Measurements from ENCODE around the gene MRPS27.

The MRPS27 gene

DNA sequence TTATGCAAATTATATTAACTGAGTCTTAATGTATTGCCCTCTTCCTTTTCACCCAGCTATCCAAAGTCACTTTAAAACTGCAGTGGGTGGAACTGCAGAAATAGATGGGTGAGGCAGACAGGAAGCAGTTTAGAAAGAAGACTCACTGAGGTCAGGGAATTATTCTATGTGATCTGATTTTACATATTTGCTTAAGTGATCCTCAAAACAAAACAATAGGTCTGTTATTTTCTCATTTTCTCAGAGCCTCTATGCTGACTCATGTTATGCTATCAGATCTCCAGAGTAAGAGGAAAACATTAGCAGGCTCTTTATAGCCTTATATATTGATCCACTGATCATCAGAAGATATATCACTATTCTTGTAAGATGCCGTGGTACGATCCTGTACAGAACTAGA lies 63.5 kb downstream of the MRPS27 start:
- peaks cover 9% of the 10 kb centered on the region for H3K36me3 ChIP-seq (ENCODE audit: insufficient read depth, insufficient read length, low read length)
- no peak for DNase-seq (ENCODE audit: low read depth, low spot score)
- H3K4me1 ChIP-seq (ENCODE audit: insufficient read depth, insufficient read length): no peaks in the 10 kb centered on the region

GRCh38 chr5:72255670-72256069 lies 64.4 kb downstream of the MRPS27 start:
- Histone ChIP-seq H3K36me3 (ENCODE audit: insufficient read depth, insufficient read length, low read length) (peaks cover 10% of the 10 kb centered on the region), H3K4me3 (ENCODE audit: insufficient read length, low read depth) (no peak overlapping the region), H3K9ac (ENCODE audit: insufficient read length, low read depth) (no peak overlapping the region), H3K4me1 (ENCODE audit: insufficient read depth, insufficient read length) (no peaks in the 10 kb centered on the region), H3K9me3 (ENCODE audit: insufficient read depth, low read length) (no peaks in the 10 kb centered on the region), H3K27me3 (ENCODE audit: insufficient read depth, insufficient read length) (no peaks in the 10 kb centered on the region)
- no peak for TF ChIP-seq YY1 (IDR thresholded peaks at IDR 0.05; ENCODE audit: insufficient read depth, insufficient read length)
- no peak for TF ChIP-seq ZNF274 (IDR thresholded peaks at IDR 0.05; ENCODE audit: low read depth, low read length)
- no peak for TF ChIP-seq SUZ12 (IDR thresholded peaks at IDR 0.05; ENCODE audit: extremely low read depth, insufficient read depth, insufficient read length)
- DNase-seq (ENCODE audit: low read depth, low spot score): no peak

More for the DNA sequence above, 63.5 kb downstream of the MRPS27 start:
- Histone ChIP-seq H3K4me3 (ENCODE audit: insufficient read length, low read depth) (no peak overlapping the region), H3K9ac (ENCODE audit: insufficient read length, low read depth) (no peak overlapping the region), H3K9me3 (ENCODE audit: insufficient read depth, low read length) (no peaks in the 10 kb centered on the region), H3K27me3 (ENCODE audit: insufficient read depth, insufficient read length) (no peaks in the 10 kb centered on the region)
- TF ChIP-seq ZNF274 (IDR thresholded peaks at IDR 0.05; ENCODE audit: low read depth, low read length): no peak

GRCh38 chr5:72255237-72255636 lies 64.8 kb downstream of the MRPS27 start:
- DNase-seq (ENCODE audit: low read depth, low spot score): no peak
- no peak overlapping the region for H3K4me3 ChIP-seq (ENCODE audit: insufficient read length, low read depth)
- no peaks in the 10 kb centered on the region for H3K4me1 ChIP-seq (ENCODE audit: insufficient read depth, insufficient read length)
- peaks cover 10% of the 10 kb centered on the region for H3K36me3 ChIP-seq (ENCODE audit: insufficient read depth, insufficient read length, low read length)
- no peak overlapping the region for H3K9ac ChIP-seq (ENCODE audit: insufficient read length, low read depth)
- H3K27me3 ChIP-seq (ENCODE audit: insufficient read depth, insufficient read length): no peaks in the 10 kb centered on the region
- no peaks in the 10 kb centered on the region for H3K9me3 ChIP-seq (ENCODE audit: insufficient read depth, low read length)
- TF ChIP-seq SUZ12 (IDR thresholded peaks at IDR 0.05; ENCODE audit: extremely low read depth, insufficient read depth, insufficient read length) (no peak), ZNF274 (IDR thresholded peaks at IDR 0.05; ENCODE audit: low read depth, low read length) (no peak)

DNA sequence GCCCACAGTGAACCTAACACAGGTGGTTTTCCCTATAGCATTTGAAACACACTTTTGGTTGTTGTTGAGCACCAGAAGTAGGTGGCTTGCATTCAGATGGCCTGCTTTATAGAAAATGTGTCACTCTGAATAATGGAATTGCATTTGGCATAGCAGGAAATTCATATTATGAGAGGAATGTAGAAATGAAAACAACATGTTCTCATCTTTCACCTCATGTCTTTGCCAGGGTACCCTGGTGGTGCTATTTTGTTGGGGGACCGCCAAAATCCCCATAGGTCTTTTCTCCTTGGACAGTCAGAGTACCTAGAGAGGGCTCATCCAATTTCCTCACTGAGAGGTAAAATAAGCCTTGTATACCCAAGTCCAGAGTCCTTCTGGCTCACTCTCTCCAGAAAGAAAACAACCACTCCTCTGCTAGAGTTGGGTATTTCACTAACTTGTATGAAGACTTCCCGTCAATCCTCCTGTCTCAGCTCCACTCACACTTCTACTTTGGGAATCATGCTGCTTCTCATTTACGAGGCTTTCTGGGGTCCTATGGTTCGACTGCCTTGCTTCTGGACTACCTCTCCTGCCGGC lies 67.4 kb downstream of the MRPS27 start:
- Histone ChIP-seq H3K4me3 (ENCODE audit: insufficient read length, low read depth) (no peak overlapping the region), H3K27me3 (ENCODE audit: insufficient read depth, insufficient read length) (no peaks in the 10 kb centered on the region), H3K9me3 (ENCODE audit: insufficient read depth, low read length) (no peaks in the 10 kb centered on the region), H3K9ac (ENCODE audit: insufficient read length, low read depth) (no peak overlapping the region), H3K4me1 (ENCODE audit: insufficient read depth, insufficient read length) (no peaks in the 10 kb centered on the region), H3K36me3 (ENCODE audit: insufficient read depth, insufficient read length, low read length) (peaks cover 10% of the 10 kb centered on the region)
- TF ChIP-seq SUZ12 (IDR thresholded peaks at IDR 0.05; ENCODE audit: extremely low read depth, insufficient read depth, insufficient read length): no peak
- no peak for TF ChIP-seq ZNF274 (IDR thresholded peaks at IDR 0.05; ENCODE audit: low read depth, low read length)
- no peak for TF ChIP-seq YY1 (IDR thresholded peaks at IDR 0.05; ENCODE audit: insufficient read depth, insufficient read length)
- DNase-seq (ENCODE audit: low read depth, low spot score): no peak

GRCh38 chr5:72252008-72252407 lies 68.0 kb downstream of the MRPS27 start:
- no peak overlapping the region for H3K4me3 ChIP-seq (ENCODE audit: insufficient read length, low read depth)
- TF ChIP-seq ZNF274 (IDR thresholded peaks at IDR 0.05; ENCODE audit: low read depth, low read length) (no peak), SUZ12 (IDR thresholded peaks at IDR 0.05; ENCODE audit: extremely low read depth, insufficient read depth, insufficient read length) (no peak), YY1 (IDR thresholded peaks at IDR 0.05; ENCODE audit: insufficient read depth, insufficient read length) (no peak)
- H3K9ac ChIP-seq (ENCODE audit: insufficient read length, low read depth): no peak overlapping the region
- no peaks in the 10 kb centered on the region for H3K4me1 ChIP-seq (ENCODE audit: insufficient read depth, insufficient read length)
- peaks cover 7% of the 10 kb centered on the region for H3K36me3 ChIP-seq (ENCODE audit: insufficient read depth, insufficient read length, low read length)
- H3K9me3 ChIP-seq (ENCODE audit: insufficient read depth, low read length): no peaks in the 10 kb centered on the region
- no peaks in the 10 kb centered on the region for H3K27me3 ChIP-seq (ENCODE audit: insufficient read depth, insufficient read length)
- DNase-seq (ENCODE audit: low read depth, low spot score): no peak

DNA sequence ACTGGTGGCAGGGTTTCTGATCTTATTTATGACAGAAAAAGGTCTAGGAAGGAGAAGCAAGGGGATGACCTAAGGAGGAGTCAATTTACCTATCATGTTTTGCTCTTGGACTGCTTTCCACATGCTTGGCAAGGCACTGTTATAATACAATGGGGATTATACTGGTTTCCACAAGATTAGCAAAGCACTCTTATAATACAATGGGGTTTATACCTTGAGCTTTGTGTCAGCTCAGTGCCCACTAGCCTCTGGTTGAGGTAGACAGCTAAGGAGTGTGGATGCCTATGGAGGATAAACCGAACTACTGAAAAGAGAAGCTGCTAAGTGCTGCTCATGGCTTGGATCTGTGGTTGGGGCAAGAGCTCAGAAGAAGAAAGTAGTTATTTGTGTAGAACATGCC lies 68.7 kb downstream of the MRPS27 start:
- no peaks in the 10 kb centered on the region for H3K27me3 ChIP-seq (ENCODE audit: insufficient read depth, insufficient read length)
- H3K36me3 ChIP-seq (ENCODE audit: insufficient read depth, insufficient read length, low read length): peaks cover 7% of the 10 kb centered on the region
- no peaks in the 10 kb centered on the region for H3K4me1 ChIP-seq (ENCODE audit: insufficient read depth, insufficient read length)
- H3K4me3 ChIP-seq (ENCODE audit: insufficient read length, low read depth): no peak overlapping the region
- TF ChIP-seq SUZ12 (IDR thresholded peaks at IDR 0.05; ENCODE audit: extremely low read depth, insufficient read depth, insufficient read length) (no peak), YY1 (IDR thresholded peaks at IDR 0.05; ENCODE audit: insufficient read depth, insufficient read length) (no peak), ZNF274 (IDR thresholded peaks at IDR 0.05; ENCODE audit: low read depth, low read length) (no peak)
- no peaks in the 10 kb centered on the region for H3K9me3 ChIP-seq (ENCODE audit: insufficient read depth, low read length)
- H3K9ac ChIP-seq (ENCODE audit: insufficient read length, low read depth): no peak overlapping the region
- no peak for DNase-seq (ENCODE audit: low read depth, low spot score)

DNA sequence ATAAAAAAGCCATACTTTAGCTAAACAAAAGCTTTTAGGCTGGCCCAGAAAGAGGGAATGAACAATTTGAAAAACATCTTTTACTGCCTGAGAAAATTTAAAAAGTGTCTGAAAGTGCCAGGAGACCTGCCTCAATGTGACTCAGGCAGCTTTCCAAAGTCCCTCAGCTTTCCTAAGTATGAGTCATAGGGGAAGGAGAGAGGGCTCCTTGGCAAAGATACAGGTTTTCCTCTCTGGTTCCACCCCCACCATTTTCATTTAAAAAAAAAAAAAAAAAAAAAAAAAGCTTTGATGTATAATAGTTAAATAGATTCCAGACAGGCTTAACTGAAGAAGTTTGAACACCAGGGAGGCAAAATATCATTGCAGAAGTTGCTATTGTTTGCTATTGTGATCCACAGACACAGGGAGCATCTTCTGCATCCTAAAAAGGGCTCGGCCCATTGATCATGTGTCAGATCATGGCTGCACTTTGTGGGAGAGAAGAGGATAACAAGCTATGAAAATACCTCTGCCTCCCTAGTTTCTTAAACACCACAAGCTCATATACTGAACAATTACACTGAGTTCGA lies 71.5 kb downstream of the MRPS27 start:
- no peaks in the 10 kb centered on the region for H3K9me3 ChIP-seq (ENCODE audit: insufficient read depth, low read length)
- no peak overlapping the region for H3K4me3 ChIP-seq (ENCODE audit: insufficient read length, low read depth)
- H3K27me3 ChIP-seq (ENCODE audit: insufficient read depth, insufficient read length): no peaks in the 10 kb centered on the region
- no peak for TF ChIP-seq ZNF274 (IDR thresholded peaks at IDR 0.05; ENCODE audit: low read depth, low read length)
- no peak for TF ChIP-seq SUZ12 (IDR thresholded peaks at IDR 0.05; ENCODE audit: extremely low read depth, insufficient read depth, insufficient read length)
- DNase-seq (ENCODE audit: low read depth, low spot score): no peak
- peaks cover 7% of the 10 kb centered on the region for H3K36me3 ChIP-seq (ENCODE audit: insufficient read depth, insufficient read length, low read length)
- H3K9ac ChIP-seq (ENCODE audit: insufficient read length, low read depth): no peak overlapping the region
- no peaks in the 10 kb centered on the region for H3K4me1 ChIP-seq (ENCODE audit: insufficient read depth, insufficient read length)
